ENCODE data around the gene LRRC8B. TPM values are rescaled to one million over a fixed set of nuclear protein-coding genes. Genes with fewer than 3 reads are reported as not detected.
"Not testable (repeated sequence)": the region's sequence is repeated elsewhere in the genome, so short reads cannot be mapped to it uniquely, and the experiment has no call there.

LRRC8B gene
- total RNA-seq, 1 donor from 2014 or later = 9.8 TPM

DNA sequence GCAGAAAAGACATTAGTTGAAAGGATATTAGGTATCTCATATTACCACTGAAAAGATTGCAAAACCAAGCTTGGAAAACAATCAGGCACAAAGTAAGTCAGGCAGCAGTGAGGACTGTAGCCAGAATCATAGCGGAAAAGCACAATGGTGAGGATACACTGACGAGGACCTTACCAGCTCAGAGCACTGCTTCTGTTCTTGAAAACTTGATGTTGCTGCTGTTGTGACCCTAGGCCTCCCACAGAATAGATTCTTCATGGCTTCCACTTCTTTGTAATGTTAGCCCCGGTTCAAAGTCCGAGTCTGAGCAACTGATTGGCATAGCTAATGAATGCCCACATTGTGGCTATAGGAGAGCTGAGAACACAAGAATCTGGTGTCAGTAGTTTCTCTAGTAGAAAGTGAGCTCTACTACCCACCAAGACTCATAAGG lies 63.1 kb downstream of the LRRC8B start:
- no peak overlapping the region for H3K4me3 ChIP-seq
- no peak for TF ChIP-seq POLR2AphosphoS5 (IDR thresholded peaks at IDR 0.05; ENCODE audit: insufficient read depth in 1 of 2, low read depth in 1 of 2)
- no peak for TF ChIP-seq POLR2A (IDR thresholded peaks at IDR 0.05)
- TF ChIP-seq, protein P1, sequence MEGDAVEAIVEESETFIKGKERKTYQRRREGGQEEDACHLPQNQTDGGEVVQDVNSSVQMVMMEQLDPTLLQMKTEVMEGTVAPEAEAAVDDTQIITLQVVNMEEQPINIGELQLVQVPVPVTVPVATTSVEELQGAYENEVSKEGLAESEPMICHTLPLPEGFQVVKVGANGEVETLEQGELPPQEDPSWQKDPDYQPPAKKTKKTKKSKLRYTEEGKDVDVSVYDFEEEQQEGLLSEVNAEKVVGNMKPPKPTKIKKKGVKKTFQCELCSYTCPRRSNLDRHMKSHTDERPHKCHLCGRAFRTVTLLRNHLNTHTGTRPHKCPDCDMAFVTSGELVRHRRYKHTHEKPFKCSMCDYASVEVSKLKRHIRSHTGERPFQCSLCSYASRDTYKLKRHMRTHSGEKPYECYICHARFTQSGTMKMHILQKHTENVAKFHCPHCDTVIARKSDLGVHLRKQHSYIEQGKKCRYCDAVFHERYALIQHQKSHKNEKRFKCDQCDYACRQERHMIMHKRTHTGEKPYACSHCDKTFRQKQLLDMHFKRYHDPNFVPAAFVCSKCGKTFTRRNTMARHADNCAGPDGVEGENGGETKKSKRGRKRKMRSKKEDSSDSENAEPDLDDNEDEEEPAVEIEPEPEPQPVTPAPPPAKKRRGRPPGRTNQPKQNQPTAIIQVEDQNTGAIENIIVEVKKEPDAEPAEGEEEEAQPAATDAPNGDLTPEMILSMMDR (IDR thresholded peaks at IDR 0.05) = no peak
- intact Hi-C loops (cut with DNase I) = no loop called here
- peaks cover 0 to 3% of the 10 kb centered on the region in 2 donors for H3K36me3 ChIP-seq
- no peak overlapping the region for H3K27ac ChIP-seq
- H3K4me1 ChIP-seq = no peaks in the 10 kb centered on the region
- no peaks in the 10 kb centered on the region for H3K9me3 ChIP-seq
- no peak for DNase-seq (ENCODE audit: extremely low spot score in 2 of 2)
- H3K27me3 ChIP-seq = no peaks in the 10 kb centered on the region

DNA sequence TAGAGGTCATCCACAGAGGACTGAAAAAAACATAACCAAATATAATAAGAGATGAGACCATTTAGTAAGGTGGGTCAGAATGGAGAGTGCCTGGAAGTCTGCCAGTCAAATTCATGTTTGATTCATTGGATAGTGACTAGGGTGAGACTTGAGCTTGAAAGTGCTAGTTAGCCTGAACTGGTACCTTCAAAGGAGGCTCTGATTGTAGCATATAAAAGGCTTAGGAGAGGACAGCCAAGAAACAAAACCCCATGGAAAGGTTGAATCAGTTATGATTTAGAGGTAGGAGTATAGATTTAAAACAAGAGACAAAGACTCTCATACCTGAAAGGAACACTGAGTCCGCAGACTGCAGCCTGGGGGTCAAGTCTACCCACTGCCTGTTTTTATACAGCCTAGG lies 63.9 kb downstream of the LRRC8B start:
- Histone ChIP-seq H3K4me3 (no peak overlapping the region), H3K27me3 (no peaks in the 10 kb centered on the region), H3K27ac (no peak overlapping the region), H3K9me3 (no peaks in the 10 kb centered on the region), H3K4me1 (no peaks in the 10 kb centered on the region), H3K36me3 (no peaks in the 10 kb centered on the region)
- intact Hi-C loops (cut with DNase I) = no loop called here
- TF ChIP-seq POLR2AphosphoS5 (IDR thresholded peaks at IDR 0.05; ENCODE audit: insufficient read depth in 1 of 2, low read depth in 1 of 2) (no peak), POLR2A (IDR thresholded peaks at IDR 0.05) (no peak)
- TF ChIP-seq, protein P1 (IDR thresholded peaks at IDR 0.05) = no peak
- no peak for DNase-seq (ENCODE audit: extremely low spot score in 2 of 2)

DNA sequence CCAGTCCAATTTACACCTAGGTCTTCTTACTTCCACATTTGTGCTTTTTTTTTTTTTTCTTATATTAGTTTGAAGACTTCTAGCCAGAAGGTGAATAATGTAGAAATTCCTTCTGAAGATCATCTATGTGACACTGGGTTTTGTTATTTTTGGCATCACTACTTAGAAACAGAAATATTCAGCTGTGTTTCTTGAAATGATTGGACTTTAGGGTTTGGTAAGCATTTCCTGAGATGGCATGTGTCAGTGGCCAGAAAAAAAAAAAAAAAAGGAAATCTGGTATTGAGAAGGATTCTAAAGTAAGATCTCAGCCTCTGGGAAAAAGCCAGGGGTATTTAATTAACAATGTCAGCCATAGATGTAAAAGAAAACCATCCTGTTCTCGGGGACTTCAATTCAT lies 64.9 kb downstream of the LRRC8B start:
- TF ChIP-seq POLR2AphosphoS5 (IDR thresholded peaks at IDR 0.05; ENCODE audit: insufficient read depth in 1 of 2, low read depth in 1 of 2) = no peak
- TF ChIP-seq POLR2A (IDR thresholded peaks at IDR 0.05) = no peak
- TF ChIP-seq, protein P1 (IDR thresholded peaks at IDR 0.05) = no peak
- intact Hi-C loops (cut with DNase I) = no loop called here

DNA sequence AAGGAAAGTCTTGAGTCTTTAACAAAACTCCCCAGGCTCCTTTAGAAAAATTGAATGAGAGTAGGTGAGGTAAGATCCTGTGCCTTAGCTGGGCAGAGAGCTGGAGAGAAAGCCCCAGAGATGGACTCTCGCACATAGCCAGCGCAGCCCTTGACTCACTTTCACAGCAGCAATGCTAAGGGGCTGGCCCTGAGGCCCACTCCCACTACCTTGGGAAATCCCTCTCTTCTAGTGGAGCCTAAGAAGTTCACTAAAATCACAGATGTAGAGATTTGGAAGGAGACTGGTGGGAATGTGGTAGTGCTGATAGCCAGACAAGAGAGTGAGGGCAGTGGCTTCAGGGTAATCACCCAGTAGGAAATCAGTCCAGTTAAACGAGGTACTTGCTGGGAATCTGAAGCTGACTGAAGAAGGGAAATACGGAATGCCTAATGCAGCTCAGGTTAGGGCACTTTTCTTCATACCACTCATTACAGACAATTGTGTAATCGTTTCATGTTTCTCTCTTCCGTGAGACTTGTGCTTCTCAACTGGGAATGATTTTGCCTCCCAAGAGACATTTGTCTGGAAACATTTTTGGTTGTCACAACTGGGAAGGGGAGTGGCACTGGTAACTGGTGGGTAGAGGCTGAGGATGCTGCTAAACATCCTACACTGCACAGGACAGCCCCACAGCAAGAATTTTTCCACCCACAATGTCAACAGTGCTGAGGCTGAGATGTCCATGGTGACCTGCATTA lies 65.9 kb downstream of the LRRC8B start:
- Histone ChIP-seq H3K27ac (no peak overlapping the region), H3K27me3 (no peaks in the 10 kb centered on the region), H3K9me3 (no peaks in the 10 kb centered on the region), H3K4me3 (no peak overlapping the region), H3K4me1 (no peaks in the 10 kb centered on the region), H3K36me3 (no peaks in the 10 kb centered on the region)
- DNase-seq (ENCODE audit: extremely low spot score in 2 of 2) = no peak
- TF ChIP-seq POLR2AphosphoS5 (IDR thresholded peaks at IDR 0.05; ENCODE audit: insufficient read depth in 1 of 2, low read depth in 1 of 2) = no peak
- no peak for TF ChIP-seq POLR2A (IDR thresholded peaks at IDR 0.05)
- TF ChIP-seq, protein P1 (IDR thresholded peaks at IDR 0.05) = no peak
- intact Hi-C loops (cut with DNase I) = no loop called here

More for the DNA sequence above, 64.9 kb downstream of the LRRC8B start:
- H3K36me3 ChIP-seq = no peaks in the 10 kb centered on the region
- no peaks in the 10 kb centered on the region for H3K27me3 ChIP-seq
- H3K9me3 ChIP-seq = no peaks in the 10 kb centered on the region
- H3K4me3 ChIP-seq = no peak overlapping the region
- no peak overlapping the region for H3K27ac ChIP-seq
- H3K4me1 ChIP-seq = no peaks in the 10 kb centered on the region
- no peak for DNase-seq (ENCODE audit: extremely low spot score in 2 of 2)

DNA sequence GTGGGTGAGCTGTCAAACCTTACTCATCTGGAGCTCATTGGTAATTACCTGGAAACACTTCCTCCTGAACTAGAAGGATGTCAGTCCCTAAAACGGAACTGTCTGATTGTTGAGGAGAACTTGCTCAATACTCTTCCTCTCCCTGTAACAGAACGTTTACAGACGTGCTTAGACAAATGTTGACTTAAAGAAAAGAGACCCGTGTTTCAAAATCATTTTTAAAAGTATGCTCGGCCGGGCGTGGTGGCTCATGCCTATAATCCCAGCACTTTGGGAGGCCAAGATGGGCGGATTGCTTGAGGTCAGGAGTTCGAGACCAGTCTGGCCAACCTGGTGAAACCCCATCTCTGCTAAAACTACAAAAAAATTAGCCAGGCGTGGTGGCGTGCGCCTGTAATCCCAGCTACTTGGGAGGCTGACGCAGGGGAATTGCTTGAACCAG lies 68.3 kb downstream of the LRRC8B start:
- H3K36me3 ChIP-seq; intact Hi-C loops (cut with DNase I); H3K9me3 ChIP-seq; H3K27ac ChIP-seq; H3K4me1 ChIP-seq; DNase-seq (ENCODE audit: extremely low spot score in 2 of 2); H3K4me3 ChIP-seq; H3K27me3 ChIP-seq: not testable (repeated sequence)
